ENCODE results near the gene CACNB1.

DNA sequence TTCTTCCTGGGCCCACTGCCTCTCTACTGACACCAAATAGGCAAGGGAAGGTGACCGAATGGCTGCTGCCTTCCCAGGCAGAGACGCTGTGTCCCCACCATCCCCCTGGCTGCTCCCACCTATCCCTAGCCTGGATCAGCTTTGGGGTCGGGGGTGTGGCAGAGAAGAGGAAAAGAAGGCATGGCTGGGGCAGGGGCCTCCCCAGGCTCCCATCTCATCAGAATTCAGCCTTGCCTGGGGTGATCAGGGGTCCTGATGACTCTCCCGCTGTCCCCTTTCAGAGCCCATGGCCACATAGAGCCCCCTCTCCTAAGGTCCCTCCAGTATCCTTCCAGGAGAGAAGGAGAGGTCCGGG lies 46.7 kb downstream of the CACNB1 start:
- no peak for TF ChIP-seq CTCF (IDR thresholded peaks at IDR 0.05; ENCODE audit: low read length)
- no peak for TF ChIP-seq EZH2 (optimal IDR thresholded peaks at IDR 0.05; ENCODE audit: low read depth, low read length)
- TF ChIP-seq EZH2phosphoT487 (IDR thresholded peaks at IDR 0.05; ENCODE audit: low read length): no peak
